K562 (cell line): ENCODE data around the gene PTGR2. TPM values are rescaled to one million over a fixed set of nuclear protein-coding genes. Genes with fewer than 3 reads are reported as not detected.

ENCODE experiments used
- ATAC-seq: fragments of 200-7000 bp; cut with Tn5 transposase; 3 replicates; pipeline ENCODE4 v1.9.1; 2020; ENCODE audit warnings: moderate library complexity
- BruUV-seq: library from RNA; stranded (reverse); fragments of 400-500 nt; replicated peaks from 2 replicates; lab custom pipeline; 2021; lab: Mats Ljungman, UMichigan
- CTCF ChIA-PET: fragments of 300-600 bp; formaldehyde crosslinking; extraction: SDS; loops from one replicate; lab custom pipeline; 2021; ENCODE audit warnings: low intra/inter-chr PET ratio; lab: Yijun Ruan, JAX
- POLR2A ChIA-PET: fragments of 300-600, 350-650 bp; sonication (Branson Sonifier 250); formaldehyde crosslinking; extraction: SDS; loops from one replicate; lab custom pipeline; 2021; ENCODE audit warnings: antibody characterized with exemption, inconsistent platforms; lab: Yijun Ruan, JAX
- DNase-seq, 4 experiments: peaks; one replicate each; pipeline versions ENCODE4 v3.0.0 to v3.0.0-alpha.2; 2011 to 2018; ENCODE audit warnings: low spot score in 3 of 4, mixed read lengths in 3 of 4; ENCODE audit errors: extremely low read depth in 1 of 4
- FAIRE-seq: peaks from 2 replicates; lab custom pipeline; 2011; peaks lifted over from hg19 to GRCh38; lab: Jason Lieb, UNC
- H2AFZ ChIP-seq: 2 replicates; pipeline ENCODE4 v1.6.0; 2011; ENCODE audit warnings: low read depth, low read length, control low read depth, inconsistent platforms
- H3K27ac ChIP-seq: fragments of 200-600 bp; 3 replicates; pipeline ENCODE4 v1.8.0; 2011; ENCODE audit warnings: low read depth, mild to moderate bottlenecking, control low read depth, inconsistent platforms, low read length, moderate library complexity, mixed read lengths; ENCODE audit errors: extremely low read depth
- H3K27me3 ChIP-seq, 2 experiments: fragments of 300-600 bp in 1 of 2; 2 replicates in 1 of 2; 3 replicates in 1 of 2; pipeline versions ENCODE4 v1.6.0 to v1.8.0; 2011; ENCODE audit warnings: inconsistent platforms in 2 of 2, low read length in 2 of 2, mild to moderate bottlenecking in 1 of 2, mixed read lengths in 1 of 2, moderate library complexity in 1 of 2; ENCODE audit not compliant: control insufficient read depth in 2 of 2, insufficient read depth in 2 of 2
- H3K36me3 ChIP-seq: fragments of 300-600 bp; 3 replicates; pipeline ENCODE4 v1.8.0; 2011; ENCODE audit warnings: mild to moderate bottlenecking, low read length, inconsistent platforms; ENCODE audit not compliant: control insufficient read depth, insufficient read depth
- H3K4me1 ChIP-seq, 2 experiments: fragments of 200-600 bp in 1 of 2; replicated peaks in 1 of 2; 2 replicates in 1 of 2; 3 replicates in 1 of 2; pipeline versions ENCODE4 v1.5.1 to v1.8.0; 2011; ENCODE audit warnings: inconsistent platforms in 2 of 2, low read length in 2 of 2, mild to moderate bottlenecking in 1 of 2, mixed read lengths in 1 of 2, moderate library complexity in 1 of 2; ENCODE audit not compliant: control insufficient read depth in 2 of 2, insufficient read depth in 2 of 2
- H3K4me2 ChIP-seq: 2 replicates; pipeline ENCODE4 v1.6.1; 2011; ENCODE audit warnings: low read length, control low read depth, inconsistent platforms, mixed read lengths; ENCODE audit not compliant: insufficient read depth
- H3K4me3 ChIP-seq: fragments of 200-600 bp; sonication (generic), shearing (Covaris generic); 2 replicates; pipeline ENCODE4 v1.5.1; 2016; ENCODE audit warnings: control low read depth, inconsistent platforms
- H3K79me2 ChIP-seq: fragments of 200-600 bp; 3 replicates; pipeline ENCODE4 v1.8.0; 2011; ENCODE audit warnings: low read length, inconsistent platforms; ENCODE audit not compliant: control insufficient read depth, insufficient read depth
- H3K9ac ChIP-seq, 2 experiments: 2 replicates each; pipeline versions ENCODE4 v1.6.0 to v1.6.1; 2011; ENCODE audit warnings: low read depth in 2 of 2, low read length in 2 of 2, control low read depth in 1 of 2, inconsistent platforms in 1 of 2, mild to moderate bottlenecking in 1 of 2, mixed read lengths in 1 of 2; ENCODE audit not compliant: insufficient read depth in 1 of 2
- H3K9me1 ChIP-seq: one replicate; pipeline ENCODE4 v1.6.0; 2011; ENCODE audit warnings: inconsistent platforms, mild to moderate bottlenecking, low read length, moderate library complexity; ENCODE audit not compliant: control insufficient read depth, insufficient read depth
- H3K9me3 ChIP-seq: replicated peaks from 2 replicates; pipeline ENCODE4 v1.5.1; 2011; ENCODE audit warnings: low read depth, low read length, inconsistent platforms; ENCODE audit not compliant: control insufficient read depth, insufficient read depth
- H4K20me1 ChIP-seq: replicated peaks from 2 replicates; pipeline ENCODE4 v1.6.1; 2011; ENCODE audit warnings: low read length, inconsistent platforms, mixed read lengths; ENCODE audit not compliant: control insufficient read depth, insufficient read depth
- ATF4 ChIP-seq: fragments of 450-650 bp; formaldehyde crosslinking; IDR thresholded peaks from 2 replicates; pipeline ENCODE4 v1.4.0; 2022; ENCODE audit warnings: mild to moderate bottlenecking, moderate library complexity
- BRCA1 ChIP-seq, 2 experiments: fragments of 450-650 bp in 1 of 2; sonication (generic) in 1 of 2; formaldehyde crosslinking in 1 of 2; IDR thresholded peaks; 2 replicates each; pipeline versions ENCODE4 v1.5.0 to v1.6.1; 2017 to 2020; ENCODE audit warnings: mild to moderate bottlenecking in 1 of 2, missing genetic modification reagents in 1 of 2
- E2F1 ChIP-seq: sonication (generic); formaldehyde crosslinking; IDR thresholded peaks from 2 replicates; pipeline ENCODE4 v1.8.1; 2023; ENCODE audit warnings: mild to moderate bottlenecking, missing genetic modification reagents, moderate library complexity
- ETV6 ChIP-seq, 3 experiments: fragments of 150-350 bp in 1 of 3; sonication (generic) in 1 of 3; formaldehyde crosslinking in 1 of 3; IDR thresholded peaks; 2 replicates each; pipeline versions ENCODE4 v1.6.1 to v1.8.0; 2014 to 2022; ENCODE audit warnings: borderline replicate concordance in 2 of 3, low read depth in 2 of 3, antibody characterized with exemption in 1 of 3, low read length in 1 of 3, mild to moderate bottlenecking in 1 of 3, missing genetic modification reagents in 1 of 3
- FUS ChIP-seq: fragments of 200-400 bp; formaldehyde crosslinking; optimal IDR thresholded peaks from 2 replicates; pipeline ENCODE3; 2017; ENCODE audit warnings: low read depth, low read length
- HNRNPLL ChIP-seq: fragments of 200-400 bp; formaldehyde crosslinking; IDR thresholded peaks from 2 replicates; pipeline ENCODE4 v1.6.1; 2017; ENCODE audit warnings: low read length, low read depth, mild to moderate bottlenecking; ENCODE audit not compliant: poor library complexity, severe bottlenecking
- ILF3 ChIP-seq: fragments of 450-650 bp; IDR thresholded peaks from 2 replicates; pipeline ENCODE4 v1.6.1; 2018; ENCODE audit warnings: antibody characterized with exemption, mild to moderate bottlenecking, moderate library complexity, borderline replicate concordance
- IRF1 ChIP-seq: sonication (generic); formaldehyde crosslinking; IDR thresholded peaks from 2 replicates; pipeline ENCODE4 v1.8.0; 2022; ENCODE audit warnings: missing genetic modification reagents, mild to moderate bottlenecking, borderline replicate concordance
- KAT8 ChIP-seq: fragments of 450-650 bp; IDR thresholded peaks from 2 replicates; pipeline ENCODE4 v1.6.1; 2016; ENCODE audit warnings: low read depth, mild to moderate bottlenecking
- MED1 ChIP-seq: sonication (generic); formaldehyde crosslinking; IDR thresholded peaks from 2 replicates; pipeline ENCODE4 v1.8.1; 2023; ENCODE audit warnings: missing genetic modification reagents, borderline replicate concordance
- SFPQ ChIP-seq: fragments of 200-400 bp; formaldehyde crosslinking; IDR thresholded peaks from 2 replicates; pipeline ENCODE4 v1.6.1; 2017; ENCODE audit warnings: mild to moderate bottlenecking, low read depth, low read length, moderate library complexity
- TBP ChIP-seq: optimal IDR thresholded peaks from 2 replicates; pipeline ENCODE3; 2011; ENCODE audit warnings: low read depth, low read length, improper control_type of control experiment
- ZFP36 ChIP-seq: fragments of 150-350 bp; IDR thresholded peaks from 2 replicates; pipeline ENCODE4 v1.6.1; 2018; ENCODE audit warnings: low read length, low read depth; ENCODE audit not compliant: partially characterized antibody
- WGBS: fragments of 100-300 bp; shearing (Covaris generic); methylation state at CpG from one replicate; pipeline ENCODE4 v1.1.6; 2016; ENCODE audit warnings: low coverage, mixed read lengths; ENCODE audit not compliant: insufficient coverage; ENCODE audit errors: missing lambda C conversion rate; 5-methylcytosine and 5-hydroxymethylcytosine counted together
- in situ Hi-C: fragments of 300-500 bp; cut with MboI; formaldehyde crosslinking; loops from 4 replicates; pipeline ENCODE4 v1.15.0; 2018; ENCODE audit warnings: inconsistent platforms, mixed read lengths
- intact Hi-C: fragments of 100-400 bp; cut with micrococcal nuclease; formaldehyde crosslinking; loops from 2 replicates; pipeline ENCODE4 v1.14.2; 2022
- polyA plus RNA-seq, 8 experiments: library from polyadenylated mRNA; depleted of rRNA in 4 of 8; stranded (reverse) in 5 of 8; unstranded in 3 of 8; fragments of >200 nt; fragmentation: Nextera tagmentation in 2 of 8; fragmentation: Illumina TruSeq in 1 of 8; extraction: Ambion mirVana in 2 of 8; extraction: Trizol in 1 of 8; gene quantifications; 2 replicates each; pipeline versions ENCODE4 v1.2.1 to v1.2.3, GENCODE V29; 2011 to 2014; ENCODE audit warnings: inconsistent platforms in 1 of 8, missing spikeins in 1 of 8
- total RNA-seq, 7 experiments: library from RNA; depleted of rRNA in 6 of 7; stranded (reverse); fragments of >200 nt in 6 of 7; fragmentation: Illumina TruSeq in 2 of 7; extraction: Trizol in 2 of 7; gene quantifications; 2 replicates each; pipeline versions ENCODE4 v1.2.1 to v1.2.3, GENCODE V29; 2011 to 2021; ENCODE audit warnings: low replicate concordance in 1 of 7

PTGR2 gene
- total and polyA plus RNA-seq, 9 of the 15 experiments (the other 6 are each of a cell fraction or from before 2014, with no cell fraction given): 7.4 to 23.0 (median 13.0) TPM

GRCh38 chr14:73863209-73863608 is 11.6 kb downstream of the PTGR2 start:
- TF ChIP-seq MED1 (CRISPR knock-in tag) (no peak), BRCA1 (IDR thresholded peaks at IDR 0.05) (no peak), BRCA1 (CRISPR knock-in tag; IDR thresholded peaks at IDR 0.05) (no peak), TBP (no peak), ZFP36 (no peak), IRF1 (CRISPR knock-in tag) (no peak), ETV6 (IDR thresholded peaks at IDR 0.05; ENCODE audit: borderline replicate concordance in 1 of 2, low read depth in 2 of 2, low read length in 1 of 2) (no peak), ETV6 (CRISPR knock-in tag; IDR thresholded peaks at IDR 0.05; ENCODE audit: borderline replicate concordance) (no peak), SFPQ (no peak), E2F1 (CRISPR knock-in tag) (no peak), KAT8 (no peak), HNRNPLL (no peak), ATF4 (CRISPR knock-in tag) (no peak), ILF3 (no peak), FUS (no peak)
- Histone ChIP-seq H3K4me1 (peaks cover 0 to 3% of the 10 kb centered on the region in 2 experiments; a peak in 3 of 5 replicates), H3K4me3 (no peak overlapping the region), H3K9me1 (no peaks in the 10 kb centered on the region), H3K27me3 (no peaks in the 10 kb centered on the region), H2AFZ (no peak overlapping the region), H3K36me3 (peaks cover 43% of the 10 kb centered on the region), H3K9ac (no peak overlapping the region), H4K20me1 (no peaks in the 10 kb centered on the region), H3K9me3 (no peaks in the 10 kb centered on the region), H3K79me2 (no peaks in the 10 kb centered on the region), H3K4me2 (no peak overlapping the region), H3K27ac (no peak overlapping the region)
- WGBS: 100% methylated on average over 2 of the region's 2 CpGs
- ATAC-seq (no peak), DNase-seq (no peak), FAIRE-seq (no peak)
- no TSS peak for BruUV-seq
- ChIA-PET POLR2A (interaction anchor here (0.6 to 0.9 kb wide), 2 partner anchors 9 to 16 kb away, joined by 3 read pairs; no protein-coding TSS in a partner anchor), CTCF (no interaction called here)
- in situ Hi-C loops (no loop called here), intact Hi-C loops (no loop called here)
